Neural progenitor cell (in vitro differentiated cells): ENCODE data around the gene C6orf136.

Experiments used
- CTCF ChIP-seq: fragments of 200-600 bp; sonication (generic); IDR thresholded peaks from 2 replicates; pipeline ENCODE4 v1.5.1; 2017; ENCODE audit warnings: antibody characterized with exemption, mild to moderate bottlenecking
- EZH2 ChIP-seq: fragments of 200-600 bp; sonication (generic); IDR thresholded peaks from 2 replicates; pipeline ENCODE4 v1.6.1; 2017; ENCODE audit warnings: antibody characterized with exemption, mild to moderate bottlenecking, moderate library complexity

GRCh38 chr6:30683980-30684338 lies 37.0 kb downstream of the C6orf136 start:
- TF ChIP-seq CTCF (no peak), EZH2 (no peak)
